H9 (cell line): ENCODE data around the gene CCDC177. TPM values are rescaled to one million over a fixed set of nuclear protein-coding genes. Genes with fewer than 3 reads are reported as not detected.

Experiments used
- DNase-seq: peaks from one replicate; pipeline ENCODE4 v3.0.0-alpha.2; 2017
- H2AFZ ChIP-seq: one replicate; pipeline ENCODE4 v1.6.1; 2013; ENCODE audit warnings: mild to moderate bottlenecking, low read length, control low read depth, moderate library complexity
- H2AK5ac ChIP-seq: 2 replicates; pipeline ENCODE4 v1.6.1; 2013; ENCODE audit warnings: low read length, control low read depth, mixed read lengths; ENCODE audit not compliant: insufficient read length
- H2BK120ac ChIP-seq: one replicate; pipeline ENCODE4 v1.6.1; 2013; ENCODE audit warnings: low read depth, mild to moderate bottlenecking, low read length, control low read depth, inconsistent platforms; ENCODE audit not compliant: poor library complexity, severe bottlenecking
- H2BK12ac ChIP-seq: 2 replicates; pipeline ENCODE4 v1.6.1; 2013; ENCODE audit warnings: low read length, control low read depth, mixed read lengths, low read depth; ENCODE audit not compliant: insufficient read length
- H2BK15ac ChIP-seq: 2 replicates; pipeline ENCODE4 v1.6.1; 2013; ENCODE audit warnings: low read depth, low read length, control low read depth
- H2BK20ac ChIP-seq: one replicate; pipeline ENCODE4 v1.6.1; 2013; ENCODE audit warnings: low read depth, mild to moderate bottlenecking, low read length, control low read depth, inconsistent platforms; ENCODE audit not compliant: poor library complexity, severe bottlenecking
- H2BK5ac ChIP-seq: 2 replicates; pipeline ENCODE4 v1.6.1; 2013; ENCODE audit warnings: low read length, control low read depth, mixed read lengths; ENCODE audit not compliant: insufficient read length
- H3K14ac ChIP-seq: 2 replicates; pipeline ENCODE4 v1.6.1; 2013; ENCODE audit warnings: low read length, control low read depth; ENCODE audit not compliant: insufficient read depth
- H3K18ac ChIP-seq: 2 replicates; pipeline ENCODE4 v1.6.1; 2013; ENCODE audit warnings: low read depth, mild to moderate bottlenecking, mixed read lengths, low read length, control low read depth; ENCODE audit not compliant: insufficient read length
- H3K23ac ChIP-seq: 2 replicates; pipeline ENCODE4 v1.6.1; 2013; ENCODE audit warnings: low read length, control low read depth, mixed read lengths, low read depth; ENCODE audit not compliant: insufficient read length
- H3K23me2 ChIP-seq: 2 replicates; pipeline ENCODE4 v1.6.1; 2013; ENCODE audit warnings: low read depth, mild to moderate bottlenecking, mixed read lengths, low read length, control low read depth; ENCODE audit not compliant: insufficient read length, poor library complexity, severe bottlenecking
- H3K27ac ChIP-seq: 2 replicates; pipeline ENCODE4 v1.5.1; 2013; ENCODE audit warnings: low read length, control low read depth, mixed read lengths, low read depth; ENCODE audit not compliant: insufficient read length
- H3K27me3 ChIP-seq: 2 replicates; pipeline ENCODE4 v1.6.1; 2013; ENCODE audit warnings: low read length, control low read depth, inconsistent platforms; ENCODE audit not compliant: insufficient read depth
- H3K4ac ChIP-seq: 2 replicates; pipeline ENCODE4 v1.6.1; 2013; ENCODE audit warnings: low read depth, mild to moderate bottlenecking, control low read depth, inconsistent platforms, low read length, moderate library complexity
- H3K4me1 ChIP-seq: 2 replicates; pipeline ENCODE4 v1.6.1; 2013; ENCODE audit warnings: low read length, control low read depth, inconsistent platforms; ENCODE audit not compliant: insufficient read depth
- H3K4me2 ChIP-seq: 2 replicates; pipeline ENCODE4 v1.6.1; 2013; ENCODE audit warnings: low read length, control low read depth, mixed read lengths; ENCODE audit not compliant: insufficient read length, insufficient read depth
- H3K56ac ChIP-seq: 2 replicates; pipeline ENCODE4 v1.6.1; 2013; ENCODE audit warnings: low read depth, mild to moderate bottlenecking, mixed read lengths, low read length, control low read depth; ENCODE audit not compliant: insufficient read length
- H3K79me1 ChIP-seq: 2 replicates; pipeline ENCODE4 v1.6.1; 2013; ENCODE audit warnings: low read depth, mild to moderate bottlenecking, moderate library complexity, low read length, control low read depth, inconsistent platforms; ENCODE audit not compliant: insufficient read depth, poor library complexity, severe bottlenecking
- H3K79me2 ChIP-seq: 2 replicates; pipeline ENCODE4 v1.6.1; 2013; ENCODE audit warnings: low read length, control low read depth, inconsistent platforms; ENCODE audit not compliant: insufficient read depth
- H3K9ac ChIP-seq: 2 replicates; pipeline ENCODE4 v1.6.1; 2013; ENCODE audit warnings: low read length, control low read depth, mixed read lengths; ENCODE audit not compliant: insufficient read length; ENCODE audit errors: extremely low read depth
- H3K9me3 ChIP-seq: one replicate; pipeline ENCODE4 v1.6.1; 2013; ENCODE audit warnings: low read depth, low read length, inconsistent platforms; ENCODE audit not compliant: control insufficient read depth
- H3T11ph ChIP-seq: one replicate; pipeline ENCODE4 v1.6.1; 2013; ENCODE audit warnings: mild to moderate bottlenecking, low read length, control low read depth, inconsistent platforms
- H4K20me1 ChIP-seq: one replicate; pipeline ENCODE4 v1.6.1; 2013; ENCODE audit not compliant: control insufficient read depth, insufficient read length, insufficient read depth
- H4K5ac ChIP-seq: 2 replicates; pipeline ENCODE4 v1.6.1; 2013; ENCODE audit warnings: low read depth, mild to moderate bottlenecking, mixed read lengths, low read length, control low read depth; ENCODE audit not compliant: insufficient read length
- H4K8ac ChIP-seq: replicated peaks from 2 replicates; pipeline ENCODE4 v1.6.1; 2013; ENCODE audit warnings: low read length, control low read depth, mixed read lengths, low read depth; ENCODE audit not compliant: insufficient read length
- H4K91ac ChIP-seq: 2 replicates; pipeline ENCODE4 v1.6.1; 2013; ENCODE audit warnings: low read depth, mild to moderate bottlenecking, moderate library complexity, mixed read lengths, low read length, control low read depth; ENCODE audit not compliant: insufficient read length
- H3K27ac Mint-ChIP-seq, 3 experiments: 2 replicates in 2 of 3; 3 replicates in 1 of 3; pipeline ENCODE4 v1.8.0; 2020 to 2021; ENCODE audit warnings: mixed read lengths in 3 of 3, mild to moderate bottlenecking in 1 of 3, moderate library complexity in 1 of 3
- H3K27me3 Mint-ChIP-seq: 2 replicates; pipeline ENCODE4 v1.8.0; 2021; ENCODE audit warnings: low read depth, mild to moderate bottlenecking, moderate library complexity, mixed read lengths
- H3K36me3 Mint-ChIP-seq, 3 experiments: 2 replicates in 2 of 3; 3 replicates in 1 of 3; pipeline ENCODE4 v1.8.0; 2020 to 2021; ENCODE audit warnings: low read depth in 3 of 3, mixed read lengths in 3 of 3; ENCODE audit not compliant: insufficient read depth in 1 of 3
- H3K4me1 Mint-ChIP-seq, 2 experiments: 2 replicates each; pipeline ENCODE4 v1.8.0; 2020; ENCODE audit warnings: mixed read lengths in 2 of 2
- H3K4me3 Mint-ChIP-seq, 2 experiments: 2 replicates in 1 of 2; 3 replicates in 1 of 2; pipeline ENCODE4 v1.8.0; 2020 to 2021; ENCODE audit warnings: mild to moderate bottlenecking in 2 of 2, mixed read lengths in 2 of 2, moderate library complexity in 1 of 2
- H3K9me3 Mint-ChIP-seq, 2 experiments: 2 replicates in 1 of 2; 3 replicates in 1 of 2; pipeline ENCODE4 v1.8.0; 2020; ENCODE audit warnings: mild to moderate bottlenecking in 2 of 2, mixed read lengths in 2 of 2, moderate library complexity in 1 of 2
- CTCF ChIP-seq: fragments of 200-600 bp; sonication (generic); conservative IDR thresholded peaks from 3 replicates; pipeline ENCODE4 v1.8.0; 2021; ENCODE audit warnings: antibody characterized with exemption, mild to moderate bottlenecking
- WGBS: extraction: QIAGEN DNeasy Blood & Tissue Kit; methylation state at CpG from one replicate; pipeline ENCODE4 v1.1.7; 2013; ENCODE audit warnings: missing lambda C conversion rate, low lambda C conversion rate, mixed read lengths; ENCODE audit not compliant: insufficient read length; ENCODE audit errors: extremely low coverage; 5-methylcytosine and 5-hydroxymethylcytosine counted together
- total RNA-seq: library from RNA; stranded (reverse); gene quantifications from 2 replicates; pipeline ENCODE4 v1.2.1, GENCODE V29; 2021

Gene CCDC177
- total RNA-seq, 1 experiment from 2014 or later, result 6.1 TPM

DNA sequence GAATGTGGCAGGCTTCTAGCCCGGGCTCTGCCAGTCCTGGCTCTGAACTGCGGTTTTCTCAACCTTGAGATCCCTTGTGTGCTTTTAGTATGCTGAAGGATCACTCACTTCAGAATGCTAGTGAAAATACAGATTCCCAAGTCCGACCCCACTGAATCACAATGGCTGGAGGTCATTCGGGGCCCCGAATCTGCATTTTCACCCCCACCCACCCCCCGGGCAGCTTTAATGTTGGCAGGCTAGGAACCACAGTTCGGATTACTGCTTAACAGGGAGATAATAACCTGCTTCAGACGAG, 36.2 kb upstream of the CCDC177 start:
- no peaks in the 10 kb centered on the region for H3K9me3 Mint-ChIP-seq
- TF ChIP-seq CTCF, result no peak
- Histone ChIP-seq H4K8ac (no peak overlapping the region), H2BK12ac (no peak overlapping the region), H3K79me2 (0 out of 2 replicates have a peak, but pooled peaks cover 2% of the 10 kb centered on the region), H3K23ac (no peak overlapping the region), H3K27me3 (no peaks in the 10 kb centered on the region; the same call in 1 of the 2 replicates), H3K23me2 (peaks cover 11% of the 10 kb centered on the region), H3K79me1 (no peaks in the 10 kb centered on the region), H3K4me1 (no peaks in the 10 kb centered on the region), H2BK120ac (no peak overlapping the region), H2BK5ac (no peak overlapping the region), H3K56ac (no peak overlapping the region), H2AK5ac (no peak overlapping the region), H3K9ac (peak overlapping the region; percentile 2), H2BK15ac (no peak overlapping the region), H4K5ac (no peak overlapping the region), H2BK20ac (no peak overlapping the region), H2AFZ (no peak overlapping the region), H3K4ac (no peak overlapping the region), H3K27ac (no peak overlapping the region), H4K20me1 (no peaks in the 10 kb centered on the region), H4K91ac (no peak overlapping the region), H3T11ph (no peak overlapping the region), H3K9me3 (no peaks in the 10 kb centered on the region), H3K14ac (no peak overlapping the region), H3K18ac (no peak overlapping the region), H3K4me2 (peak overlapping the region; percentile 53)
- no CpG with 5 or more reads among the region's 8 CpGs for WGBS
- H3K27ac Mint-ChIP-seq, result peak overlapping the region; percentile 25 to 93 (median 87); a peak in 5 of 7 replicates
- DNase-seq, result no peak
- H3K4me3 Mint-ChIP-seq, result peak overlapping the region; percentile 76 to 88
- H3K27me3 Mint-ChIP-seq, result peaks cover 12% of the 10 kb centered on the region
- H3K4me1 Mint-ChIP-seq, result peaks cover 32 to 42% of the 10 kb centered on the region in 2 experiments
- no peaks in the 10 kb centered on the region; a peak in 1 of 7 replicates for H3K36me3 Mint-ChIP-seq
